Measurements from ENCODE around the gene IMMT. TPM values are rescaled to one million over a fixed set of nuclear protein-coding genes. Genes with fewer than 3 reads are reported as not detected.

Gene IMMT
- total RNA-seq, 1 experiment from 2014 or later = 172 TPM

DNA sequence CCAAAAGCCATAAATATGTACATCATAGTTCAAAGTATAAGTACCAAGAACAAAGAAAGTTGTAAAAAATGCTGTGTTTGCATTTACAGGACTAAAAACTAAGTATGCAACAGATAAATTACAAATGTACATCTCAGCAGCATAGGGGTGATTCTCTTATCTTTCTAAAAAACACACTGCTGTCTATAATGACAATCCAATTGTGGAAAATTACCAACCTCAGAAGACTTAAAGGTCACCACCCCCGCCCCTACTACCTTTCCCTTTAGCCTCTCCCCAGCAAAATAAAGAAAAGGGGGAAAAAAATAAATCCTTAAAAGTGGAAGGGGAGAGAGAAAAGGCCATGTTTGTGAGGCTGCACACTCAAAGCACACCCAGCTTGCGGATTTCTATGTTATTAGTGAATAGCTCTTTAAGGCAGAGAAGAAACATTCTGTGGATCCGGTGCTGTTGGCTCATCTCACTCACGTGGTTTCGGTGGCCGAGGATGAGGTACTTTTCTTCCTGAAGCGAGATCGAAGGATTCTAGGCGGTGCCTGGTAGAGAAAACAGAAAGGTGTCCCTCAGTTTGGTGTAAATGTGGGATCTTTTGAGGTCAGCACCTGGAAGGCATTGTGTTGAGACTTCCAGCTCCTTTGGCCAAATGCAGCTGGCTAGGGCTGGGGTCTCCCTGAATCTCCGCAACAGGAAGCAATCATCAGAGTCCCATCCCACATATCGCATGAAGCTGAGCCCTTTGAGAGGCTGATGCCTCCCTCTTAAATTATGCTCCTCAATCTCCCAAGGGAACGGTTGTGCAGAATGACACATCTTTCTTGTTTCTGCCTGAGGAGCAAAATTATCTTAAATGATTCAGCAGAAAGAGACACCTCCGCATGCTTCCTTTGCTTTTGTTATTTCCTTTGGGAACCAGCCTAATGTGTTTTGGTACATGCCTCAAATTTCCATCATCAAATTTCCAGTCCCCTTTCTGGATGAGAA, 21.6 kb upstream of the IMMT start:
- H3K4me3 ChIP-seq (ENCODE audit: low read depth, low read length, poor library complexity, severe bottlenecking) = peak overlapping the region; percentile 33
- POLR2A ChIA-PET (ENCODE audit: low non-redundant PET) = no interaction called here
- TF ChIP-seq EZH2 (IDR thresholded peaks at IDR 0.05; ENCODE audit: borderline replicate concordance, low read depth, low read length, poor library complexity, severe bottlenecking) = no peak
- TF ChIP-seq CTCF (conservative IDR thresholded peaks at IDR 0.05; ENCODE audit: low read depth, low read length) = no peak
- H3K36me3 ChIP-seq (ENCODE audit: insufficient read depth, low read length, poor library complexity, severe bottlenecking) = peaks cover 20% of the 10 kb centered on the region
- H3K4me1 ChIP-seq (ENCODE audit: insufficient read depth, low read length, poor library complexity, severe bottlenecking) = peaks cover 18% of the 10 kb centered on the region
- BruUV-seq (replicated peaks) = TSS peak; percentile 77
- DNase-seq (ENCODE audit: low spot score) = peak; percentile 90
- no peaks in the 10 kb centered on the region for H3K27me3 ChIP-seq (replicated peaks; ENCODE audit: insufficient read depth, low read depth, low read length, poor library complexity)
- no peaks in the 10 kb centered on the region for H3K9me3 ChIP-seq (ENCODE audit: low read depth, low read length, poor library complexity, severe bottlenecking)
- intact Hi-C loops (cut with micrococcal nuclease; ENCODE audit: unreplicated experiment) = no loop called here
- CTCF ChIA-PET = no interaction called here
- H3K27ac ChIP-seq (ENCODE audit: low read depth, low read length, poor library complexity, severe bottlenecking) = peak overlapping the region; percentile 55

GRCh38 chr2:86214503-86214832, 19.2 kb upstream of the IMMT start:
- TF ChIP-seq CTCF (conservative IDR thresholded peaks at IDR 0.05; ENCODE audit: low read depth, low read length) = no peak
- no peak for TF ChIP-seq EZH2 (IDR thresholded peaks at IDR 0.05; ENCODE audit: borderline replicate concordance, low read depth, low read length, poor library complexity, severe bottlenecking)
- no peaks in the 10 kb centered on the region for H3K27me3 ChIP-seq (replicated peaks; ENCODE audit: insufficient read depth, low read depth, low read length, poor library complexity)
- peaks cover 18% of the 10 kb centered on the region for H3K4me1 ChIP-seq (ENCODE audit: insufficient read depth, low read length, poor library complexity, severe bottlenecking)
- ChIA-PET CTCF (no interaction called here), POLR2A (ENCODE audit: low non-redundant PET) (no interaction called here)
- H3K4me3 ChIP-seq (ENCODE audit: low read depth, low read length, poor library complexity, severe bottlenecking) = no peak overlapping the region
- DNase-seq (ENCODE audit: low spot score) = no peak
- H3K27ac ChIP-seq (ENCODE audit: low read depth, low read length, poor library complexity, severe bottlenecking) = no peak overlapping the region
- BruUV-seq (replicated peaks) = no TSS peak
- intact Hi-C loops (cut with micrococcal nuclease; ENCODE audit: unreplicated experiment) = no loop called here
- peaks cover 43% of the 10 kb centered on the region for H3K36me3 ChIP-seq (ENCODE audit: insufficient read depth, low read length, poor library complexity, severe bottlenecking)
- no peaks in the 10 kb centered on the region for H3K9me3 ChIP-seq (ENCODE audit: low read depth, low read length, poor library complexity, severe bottlenecking)

DNA sequence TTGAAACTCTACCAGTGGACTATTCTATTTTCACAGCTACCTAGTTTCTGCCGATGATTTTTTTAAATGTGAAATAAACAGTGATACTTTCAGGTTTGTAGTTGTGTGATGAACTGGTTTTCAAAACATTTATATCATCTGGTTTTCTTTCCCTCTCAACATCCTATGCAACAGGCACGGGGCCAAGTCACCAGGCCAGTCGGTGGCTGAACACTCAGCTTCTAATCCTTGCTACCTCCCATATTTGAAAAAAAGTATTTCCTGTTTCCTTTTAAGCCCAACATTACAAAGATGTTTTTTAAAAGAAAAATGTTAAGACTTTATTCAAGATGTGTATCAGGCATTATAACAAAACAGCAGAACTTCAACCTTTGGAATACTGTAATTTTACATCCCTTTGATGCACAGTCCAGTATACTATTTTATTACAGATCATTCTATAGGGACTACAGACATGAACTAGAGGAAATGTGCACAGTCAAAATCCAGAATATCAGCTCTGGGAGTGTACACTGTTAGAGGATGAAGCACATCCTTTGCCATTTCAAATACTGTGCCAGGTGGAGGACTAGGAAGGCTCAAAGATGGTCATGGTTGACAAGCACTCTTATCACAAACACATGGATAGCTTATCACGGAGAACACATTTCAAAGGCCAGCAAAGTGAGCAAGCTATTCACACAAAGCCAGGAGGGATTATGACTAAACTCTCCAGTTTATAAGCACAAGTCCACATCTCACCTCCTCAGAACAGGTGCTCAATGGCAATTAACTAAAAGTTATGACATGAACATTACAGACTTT, 18.6 kb upstream of the IMMT start:
- BruUV-seq (replicated peaks) = no TSS peak
- DNase-seq (ENCODE audit: low spot score) = no peak
- CTCF ChIA-PET = no interaction called here
- intact Hi-C loops (cut with micrococcal nuclease; ENCODE audit: unreplicated experiment) = no loop called here
- TF ChIP-seq CTCF (conservative IDR thresholded peaks at IDR 0.05; ENCODE audit: low read depth, low read length) = no peak
- no peak for TF ChIP-seq EZH2 (IDR thresholded peaks at IDR 0.05; ENCODE audit: borderline replicate concordance, low read depth, low read length, poor library complexity, severe bottlenecking)
- Histone ChIP-seq H3K9me3 (ENCODE audit: low read depth, low read length, poor library complexity, severe bottlenecking) (no peaks in the 10 kb centered on the region), H3K27me3 (replicated peaks; ENCODE audit: insufficient read depth, low read depth, low read length, poor library complexity) (no peaks in the 10 kb centered on the region), H3K36me3 (ENCODE audit: insufficient read depth, low read length, poor library complexity, severe bottlenecking) (peaks cover 49% of the 10 kb centered on the region), H3K4me3 (ENCODE audit: low read depth, low read length, poor library complexity, severe bottlenecking) (no peak overlapping the region), H3K4me1 (ENCODE audit: insufficient read depth, low read length, poor library complexity, severe bottlenecking) (peaks cover 18% of the 10 kb centered on the region), H3K27ac (ENCODE audit: low read depth, low read length, poor library complexity, severe bottlenecking) (no peak overlapping the region)
- POLR2A ChIA-PET (ENCODE audit: low non-redundant PET) = no interaction called here

All from A673 (cell line).